AG04449 (cell line): ENCODE data around the gene ACER2.

ENCODE experiments used
- CTCF ChIA-PET: fragments of 350-600 bp; formaldehyde crosslinking; extraction: SDS; loops from one replicate; lab custom pipeline; 2021; ENCODE audit warnings: antibody characterized with exemption; lab: Yijun Ruan, JAX
- POLR2A ChIA-PET: fragments of 400-600, 350-600 bp; formaldehyde crosslinking; extraction: SDS; loops from one replicate; lab custom pipeline; 2020; ENCODE audit warnings: antibody characterized with exemption, inconsistent platforms; lab: Yijun Ruan, JAX
- DNase-seq: peaks from one replicate; pipeline ENCODE4 v3.0.0-alpha.2; 2010; ENCODE audit warnings: low read depth, low spot score
- H3K4me3 ChIP-seq: 2 replicates; pipeline ENCODE4 v1.5.1; 2011; ENCODE audit warnings: low read depth, mild to moderate bottlenecking, control low read depth, low read length
- CTCF ChIP-seq: IDR thresholded peaks from one replicate; pipeline ENCODE4 v1.5.1; 2011; ENCODE audit warnings: mild to moderate bottlenecking, moderate library complexity, low read length, control low read depth, inconsistent platforms; ENCODE audit not compliant: insufficient read depth; ENCODE audit errors: missing control alignments

ACER2 gene

GRCh38 chr9:19470981-19471650 is 62.3 kb downstream of the ACER2 start:
- POLR2A ChIA-PET = no interaction called here
- no peak for DNase-seq
- CTCF ChIA-PET = interaction anchor here (0.8 to 2.6 kb wide), 8 partner anchors 10 to 451 kb away, joined by 3 to 14 read pairs (median 4); no protein-coding TSS in a partner anchor

GRCh38 chr9:19471737-19472648 is 63.2 kb downstream of the ACER2 start:
- ChIA-PET POLR2A (no interaction called here), CTCF (interaction anchor here (0.8 to 2.6 kb wide), 9 partner anchors 7 to 450 kb away, joined by 3 to 14 read pairs (median 4); no protein-coding TSS in a partner anchor)

More at GRCh38 chr9:19470981-19471650, 62.3 kb downstream of the ACER2 start:
- TF ChIP-seq CTCF = no peak
- H3K4me3 ChIP-seq = no peak overlapping the region

GRCh38 chr9:19473605-19474004 is 64.8 kb downstream of the ACER2 start:
- ChIA-PET POLR2A (no interaction called here), CTCF (interaction anchor here (1.5 to 1.7 kb wide), 2 partner anchors 9 to 20 kb away, joined by 4 to 8 read pairs; no protein-coding TSS in a partner anchor)
- no peak for TF ChIP-seq CTCF
- H3K4me3 ChIP-seq = no peak overlapping the region
- no peak for DNase-seq

More at GRCh38 chr9:19471737-19472648, 63.2 kb downstream of the ACER2 start:
- DNase-seq = no peak
- H3K4me3 ChIP-seq = no peak overlapping the region
- TF ChIP-seq CTCF = peak; percentile 70

- no peak overlapping the region for H3K4me3 ChIP-seq
- POLR2A ChIA-PET = no interaction called here
- DNase-seq = no peak
- CTCF ChIA-PET = interaction anchor here (2.5 kb wide), 1 partner anchor 15 kb away, joined by 20 read pairs; no protein-coding TSS in a partner anchor
- TF ChIP-seq CTCF = no peak
Measured at GRCh38 chr9:19479874-19480273, 71.1 kb downstream of the ACER2 start.

GRCh38 chr9:19480345-19480744 is 71.5 kb downstream of the ACER2 start:
- POLR2A ChIA-PET = no interaction called here
- DNase-seq = no peak
- CTCF ChIA-PET = interaction anchor here (1.3 kb wide), 1 partner anchor 445 kb away, joined by 3 read pairs; no protein-coding TSS in a partner anchor
- H3K4me3 ChIP-seq = no peak overlapping the region
- TF ChIP-seq CTCF = no peak
